Left ventricle myocardium inferior (tissue), 1 donor: ENCODE data around the gene GRID1. TPM values are rescaled to one million over a fixed set of nuclear protein-coding genes. Genes with fewer than 3 reads are reported as not detected.

Experiments used
- DNase-seq: peaks from one replicate; pipeline ENCODE4 v3.0.0-alpha.2; 2020
- H3K27ac ChIP-seq: fragments of 200-600 bp; replicated peaks from 2 replicates; pipeline ENCODE4 v1.8.0; 2021
- H3K27me3 ChIP-seq: fragments of 200-600 bp; 2 replicates; pipeline ENCODE4 v1.8.0; 2021; ENCODE audit warnings: low read depth
- H3K36me3 ChIP-seq: fragments of 200-600 bp; 2 replicates; pipeline ENCODE4 v1.8.0; 2021
- H3K4me1 ChIP-seq: fragments of 200-600 bp; 2 replicates; pipeline ENCODE4 v1.8.0; 2021
- H3K4me3 ChIP-seq: fragments of 200-600 bp; 2 replicates; pipeline ENCODE4 v1.8.0; 2021; ENCODE audit warnings: mild to moderate bottlenecking, moderate library complexity
- H3K9me3 ChIP-seq: fragments of 200-600 bp; replicated peaks from 2 replicates; pipeline ENCODE4 v1.8.0; 2021
- CTCF ChIP-seq: fragments of 200-600 bp; IDR thresholded peaks from 2 replicates; pipeline ENCODE4 v1.8.0; 2021; ENCODE audit warnings: antibody characterized with exemption, mild to moderate bottlenecking, borderline replicate concordance
- intact Hi-C: fragments of 100-400 bp; cut with micrococcal nuclease; formaldehyde crosslinking; loops from one replicate; pipeline ENCODE4 v1.11.0; 2022
- total RNA-seq: library from RNA; stranded (reverse); fragmentation: NEBNext Ultra II Directional; extraction: Animal tissue kit (Norgen Biotek cat#: 25700); gene quantifications from one replicate; pipeline ENCODE4 v1.2.1, GENCODE V29; 2021
- donor health status: DM: no; HTN: yes; CAD: no; lungs with severe emphysema.

GRID1 gene
- total RNA-seq, 1 donor from 2014 or later: 1.6 TPM

GRCh38 chr10:85596389-85596788 is 770.2 kb downstream of the GRID1 start:
- intact Hi-C loops: no loop called here
- Histone ChIP-seq H3K9me3 (no peaks in the 10 kb centered on the region), H3K36me3 (no peaks in the 10 kb centered on the region), H3K4me3 (no peak overlapping the region), H3K27ac (no peak overlapping the region), H3K27me3 (peaks cover 22% of the 10 kb centered on the region), H3K4me1 (no peaks in the 10 kb centered on the region)
- DNase-seq: no peak
- no peak for TF ChIP-seq CTCF

- Histone ChIP-seq H3K4me3 (no peak overlapping the region), H3K27ac (no peak overlapping the region), H3K4me1 (no peaks in the 10 kb centered on the region), H3K27me3 (peaks cover 19% of the 10 kb centered on the region), H3K9me3 (peaks cover 2% of the 10 kb centered on the region), H3K36me3 (no peaks in the 10 kb centered on the region)
- intact Hi-C loops: no loop called here
- TF ChIP-seq CTCF: no peak
- DNase-seq: no peak
Measured at GRCh38 chr10:85594239-85594638, 772.4 kb downstream of the GRID1 start.

GRCh38 chr10:85593226-85593772 is 773.3 kb downstream of the GRID1 start:
- H3K4me1 ChIP-seq: no peaks in the 10 kb centered on the region
- TF ChIP-seq CTCF: no peak

GRCh38 chr10:85581371-85581770 is 785.2 kb downstream of the GRID1 start:
- H3K27ac ChIP-seq: no peak overlapping the region
- H3K36me3 ChIP-seq: no peaks in the 10 kb centered on the region
- H3K4me3 ChIP-seq: no peak overlapping the region
- no peaks in the 10 kb centered on the region for H3K4me1 ChIP-seq
- peaks cover 3% of the 10 kb centered on the region for H3K27me3 ChIP-seq
- no peak for DNase-seq
- H3K9me3 ChIP-seq: peaks cover 12% of the 10 kb centered on the region
- no peak for TF ChIP-seq CTCF
- intact Hi-C loops: no loop called here

More at GRCh38 chr10:85593226-85593772, 773.3 kb downstream of the GRID1 start:
- Histone ChIP-seq H3K27me3 (peaks cover 11% of the 10 kb centered on the region), H3K36me3 (no peaks in the 10 kb centered on the region), H3K27ac (no peak overlapping the region), H3K9me3 (peaks cover 12% of the 10 kb centered on the region), H3K4me3 (no peak overlapping the region)
- intact Hi-C loops: no loop called here
- DNase-seq: no peak

DNA sequence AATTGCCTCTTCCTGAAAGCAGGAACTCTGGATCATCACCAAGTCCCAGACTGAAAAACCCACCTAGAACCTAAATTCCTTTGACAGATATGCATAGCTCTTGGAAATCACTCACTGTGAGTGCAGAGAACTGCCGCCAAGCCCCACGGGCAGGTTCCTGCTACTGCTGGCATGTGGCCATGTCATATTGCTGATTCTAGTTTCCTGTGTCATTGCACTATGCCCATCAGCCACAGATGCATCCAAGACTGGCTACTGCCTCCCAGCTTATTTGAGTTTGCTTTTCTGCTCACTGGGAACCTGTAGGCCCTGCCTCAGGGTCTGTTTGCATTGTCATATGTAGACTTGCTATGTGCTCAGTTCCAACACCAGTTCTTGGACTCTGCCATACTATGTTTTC is 786.0 kb downstream of the GRID1 start:
- no peak for TF ChIP-seq CTCF
- Histone ChIP-seq H3K36me3 (no peaks in the 10 kb centered on the region), H3K4me3 (no peak overlapping the region), H3K9me3 (peaks cover 12% of the 10 kb centered on the region), H3K27me3 (peaks cover 3% of the 10 kb centered on the region), H3K27ac (no peak overlapping the region), H3K4me1 (no peaks in the 10 kb centered on the region)
- intact Hi-C loops: no loop called here
- DNase-seq: no peak
